A673 (cell line): ENCODE data around the gene TOM1.

ENCODE experiments used
- CTCF ChIP-seq: fragments of 300-800, 200-600 bp; sonication (generic); conservative IDR thresholded peaks from 2 replicates; pipeline ENCODE4 v1.5.1; 2017; ENCODE audit warnings: low read depth, mild to moderate bottlenecking, antibody characterized with exemption, low read length, moderate library complexity, mixed read lengths
- EZH2 ChIP-seq: fragments of 200-600 bp; sonication (generic); IDR thresholded peaks from 2 replicates; pipeline ENCODE4 v1.6.1; 2017; ENCODE audit warnings: borderline replicate concordance, low read depth, mild to moderate bottlenecking, mixed read lengths, antibody characterized with exemption, low read length; ENCODE audit not compliant: poor library complexity, severe bottlenecking

GRCh38 chr22:35292786-35293185, 6.9 kb upstream of the TOM1 start:
- TF ChIP-seq CTCF (no peak), EZH2 (no peak)
